Activated CD8-positive, alpha-beta memory T cell treated with anti-CD3 and anti-CD28 coated beads for 4 hours (primary cell): ENCODE measurements around the gene OR52K2.
"Not testable (repeated sequence)": the region's sequence is repeated elsewhere in the genome, so short reads cannot be mapped to it uniquely, and the experiment has no call there.

Source experiments
- DNase-seq, 2 donors: peaks; one replicate each; pipeline ENCODE4 v3.0.0-alpha.2; 2020; ENCODE audit warnings: low read depth in 2 of 2

Gene OR52K2

DNA sequence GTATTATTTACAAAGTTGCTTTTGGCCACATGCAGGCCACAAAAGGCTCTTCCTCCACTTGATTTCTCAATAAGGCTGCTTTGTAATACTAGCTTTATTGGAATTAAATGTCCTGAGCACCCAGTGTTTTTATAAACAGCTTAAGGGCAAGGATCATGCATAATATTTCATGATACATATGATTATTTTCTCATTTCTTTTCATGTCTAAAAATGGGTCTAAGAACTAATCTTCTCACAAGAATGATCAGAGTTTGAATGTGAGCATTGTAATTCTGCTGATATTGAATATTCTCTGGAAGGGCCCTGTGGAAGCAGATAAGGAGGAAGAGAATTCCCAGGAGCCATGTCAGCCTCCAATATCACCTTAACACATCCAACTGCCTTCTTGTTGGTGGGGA is at the start of gene OR52K2:
Gene OR52K2 (plus strand): TSS at position 301 of the 400 bp plus-strand sequence. CDS start 45 bp downstream, at position 346.
- DNase-seq: no peak

DNA sequence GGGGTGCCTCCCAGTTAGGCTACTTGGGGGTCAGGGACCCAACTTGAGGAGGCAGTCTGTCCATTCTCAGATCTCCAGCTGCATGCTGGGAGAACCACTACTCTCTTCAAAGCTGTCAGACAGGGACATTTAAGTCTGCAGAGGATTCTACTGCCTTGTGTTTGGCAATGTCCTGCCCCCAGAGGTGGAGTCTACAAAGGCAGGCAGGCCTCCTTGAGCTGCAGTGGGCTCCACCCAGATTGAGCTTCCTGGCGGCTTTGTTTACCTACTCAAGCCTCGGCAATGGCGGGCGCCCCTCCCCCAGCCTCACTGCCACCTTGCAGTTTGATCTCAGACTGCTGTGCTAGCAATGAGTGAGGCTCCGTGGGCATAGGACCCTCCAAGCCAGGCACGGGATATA is 42.9 kb upstream of the OR52K2 start:
- DNase-seq: not testable (repeated sequence)

DNA sequence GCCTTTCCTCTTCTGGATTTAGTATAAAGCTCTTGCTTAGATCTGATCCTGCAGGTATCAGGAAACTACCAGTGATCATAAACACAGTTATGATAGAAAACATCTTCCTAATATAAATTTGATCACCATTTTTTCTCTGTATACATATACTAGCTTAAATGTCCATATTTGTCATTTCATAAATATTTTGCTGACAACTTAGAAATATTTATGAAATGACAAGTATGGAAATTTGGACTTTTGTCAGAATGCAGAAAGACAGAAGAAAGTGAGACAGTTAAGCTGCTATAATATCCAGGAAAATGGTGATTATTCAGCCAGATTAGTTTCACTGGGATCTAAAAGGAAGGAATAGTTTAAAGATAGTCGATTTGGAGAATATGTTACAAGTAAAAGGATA is 32.8 kb upstream of the OR52K2 start:
- DNase-seq: no peak

DNA sequence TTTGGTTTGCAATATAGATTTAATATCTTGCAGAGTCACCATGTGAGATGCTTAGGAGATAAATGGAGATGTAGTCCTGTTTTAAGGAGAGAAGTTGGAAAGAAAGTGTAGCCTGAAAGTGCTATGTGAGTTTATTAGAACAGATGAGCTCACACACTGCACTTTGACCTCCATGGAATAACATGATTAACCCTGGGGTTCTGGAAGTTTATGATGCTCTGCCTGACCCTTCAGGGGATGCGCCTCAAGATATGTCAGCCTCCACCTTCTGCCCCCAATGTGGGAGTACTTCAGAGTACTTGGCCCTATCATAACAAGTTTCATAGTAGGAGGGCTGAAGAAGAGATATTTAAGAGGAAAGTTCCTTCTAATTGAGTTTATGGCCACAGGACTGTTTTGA is 32.3 kb upstream of the OR52K2 start:
- DNase-seq: no peak

DNA sequence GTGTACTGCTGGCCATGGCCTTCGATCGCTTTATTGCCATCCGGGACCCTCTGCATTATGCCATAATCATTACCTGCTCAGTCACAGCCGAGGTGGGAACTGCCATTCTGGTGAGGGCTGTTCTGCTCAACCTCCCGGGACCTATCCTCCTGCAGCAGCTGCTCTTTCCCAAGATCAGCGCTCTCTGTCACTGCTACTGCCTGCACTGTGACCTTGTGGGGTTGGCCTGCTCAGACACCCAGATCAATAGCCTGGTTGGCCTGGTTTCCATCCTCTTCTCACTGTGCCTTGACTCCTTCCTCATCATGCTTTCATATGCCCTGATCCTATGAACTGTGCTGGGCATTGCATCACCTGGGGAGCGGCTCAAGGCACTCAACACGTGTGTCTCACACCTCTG is 30.7 kb upstream of the OR52K2 start:
- no peak for DNase-seq

DNA sequence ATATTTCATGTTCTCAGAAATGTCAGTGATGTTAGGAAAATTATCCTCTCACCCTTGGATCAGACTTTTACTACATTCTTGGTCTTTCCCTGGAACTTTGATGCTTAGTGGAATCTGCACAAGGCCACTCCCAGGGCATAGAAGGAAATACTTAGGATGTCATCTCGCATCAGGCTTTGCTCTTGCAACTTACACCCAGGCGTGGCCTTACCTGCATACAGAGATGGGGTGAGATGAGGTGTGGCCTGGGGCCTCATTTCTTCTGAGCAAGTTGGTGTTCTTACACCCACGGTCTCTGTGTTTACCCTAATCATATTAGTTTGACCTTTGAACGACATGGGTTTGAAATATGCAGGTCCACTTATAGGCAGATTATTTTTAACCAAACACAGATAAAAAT is 19.0 kb upstream of the OR52K2 start:
- no peak for DNase-seq

DNA sequence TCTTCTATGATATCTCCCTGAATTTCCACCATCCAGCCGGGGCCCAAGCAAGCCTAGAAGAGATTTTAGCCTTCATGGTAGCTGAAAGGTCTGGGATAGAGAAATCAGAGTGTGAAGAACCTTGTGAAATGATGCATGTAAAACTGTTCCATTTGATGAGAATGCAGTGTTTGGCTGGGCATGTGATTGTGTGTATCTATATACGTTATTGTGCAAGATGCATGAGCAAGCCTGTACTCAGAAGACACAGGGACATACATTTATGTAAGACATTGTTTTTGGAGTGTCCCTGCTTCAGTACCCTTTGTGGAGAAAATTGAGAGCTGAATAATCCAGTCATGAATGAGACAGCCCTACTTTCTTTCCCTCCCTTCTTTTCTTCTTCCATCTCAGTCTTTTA is 15.2 kb upstream of the OR52K2 start:
- no peak for DNase-seq

DNA sequence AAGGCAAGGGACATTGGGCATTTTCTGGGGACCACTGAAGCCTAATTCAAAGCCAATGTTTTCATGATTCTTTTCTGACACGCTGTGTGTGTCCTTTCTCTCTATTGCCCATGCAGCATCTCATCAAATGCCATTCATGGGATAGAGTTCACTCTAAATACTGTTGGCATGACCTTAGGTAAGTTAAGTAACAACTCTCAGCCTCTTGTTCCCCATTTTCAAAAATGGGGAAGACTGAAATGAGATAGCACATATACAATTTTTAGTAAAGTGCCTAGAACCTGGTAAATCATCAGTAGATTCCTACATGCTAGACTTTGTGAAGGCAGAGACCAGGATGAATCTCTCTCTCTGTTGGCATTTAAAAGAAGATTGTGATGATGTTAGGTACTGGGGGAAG is 12.7 kb upstream of the OR52K2 start:
- no peak for DNase-seq

DNA sequence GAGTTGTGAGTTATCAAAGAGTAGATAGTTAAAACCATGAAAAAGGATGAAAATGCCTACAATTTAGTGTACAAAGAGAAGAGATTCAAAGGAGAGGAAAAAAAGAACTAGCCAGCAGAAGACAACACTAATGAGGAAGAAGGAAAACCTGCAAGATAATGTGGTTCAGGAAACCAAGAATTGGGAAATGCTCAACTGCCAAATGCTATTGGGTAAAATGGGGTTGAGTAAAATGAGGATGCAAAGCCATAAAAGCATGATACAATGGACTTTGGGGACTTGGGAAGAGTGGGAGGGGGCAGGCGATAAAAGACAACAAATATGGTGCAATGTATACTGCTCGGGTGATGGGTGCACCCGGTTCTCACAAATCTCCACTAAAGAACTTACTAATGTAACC is 7.6 kb upstream of the OR52K2 start:
- no peak for DNase-seq

DNA sequence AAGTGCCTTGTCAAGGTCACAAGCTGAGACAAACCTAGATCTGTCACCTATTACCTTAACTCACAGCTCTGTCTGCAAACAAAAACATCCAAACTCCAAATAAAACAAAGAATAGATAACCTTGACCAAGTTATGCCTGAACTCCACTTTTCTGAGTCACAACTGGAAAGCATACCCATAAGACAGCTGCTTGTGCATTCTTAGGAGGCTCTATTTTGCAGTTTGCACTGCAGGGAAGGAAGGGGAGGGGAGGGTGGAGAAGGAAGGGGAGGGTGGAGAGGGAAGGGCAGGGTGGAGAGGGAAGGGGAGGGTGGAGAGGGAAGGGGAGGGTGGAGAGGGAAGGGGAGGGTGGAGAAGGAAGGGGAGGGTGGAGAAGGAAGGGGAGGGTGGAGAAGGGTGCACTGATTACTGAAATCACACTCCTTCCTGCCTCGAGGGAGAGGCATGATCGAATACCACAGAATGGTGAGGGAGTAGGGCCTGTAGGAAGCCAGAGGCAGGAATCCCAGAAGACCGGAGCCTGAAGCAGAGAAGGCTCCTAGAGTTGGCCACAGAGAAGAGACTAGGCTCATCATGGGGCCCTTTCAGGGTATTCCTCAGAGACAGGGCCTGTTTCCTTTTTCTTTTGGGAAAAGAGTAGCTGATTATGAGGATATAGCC is 5.7 kb upstream of the OR52K2 start:
- DNase-seq: no peak

DNA sequence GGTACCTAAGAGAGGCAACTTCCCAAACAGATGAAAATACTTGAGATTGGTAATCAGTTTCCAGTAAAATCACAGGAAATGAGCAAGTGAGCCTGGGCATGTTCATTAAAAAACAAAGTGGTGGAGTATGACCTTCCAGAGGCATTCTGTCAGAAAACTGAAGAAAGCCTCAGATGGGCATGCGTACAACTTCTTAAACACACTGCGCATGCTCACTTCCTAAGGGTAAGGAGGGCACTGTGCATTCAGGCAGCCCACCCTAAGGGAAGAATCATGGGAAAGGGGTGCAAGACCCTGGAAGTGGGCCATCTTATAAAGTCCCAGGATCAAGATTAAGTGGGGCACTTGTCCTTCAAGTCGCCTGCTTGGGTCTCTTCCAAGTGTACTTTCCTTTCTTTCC is 4.0 kb downstream of the OR52K2 start:
- DNase-seq: no peak

DNA sequence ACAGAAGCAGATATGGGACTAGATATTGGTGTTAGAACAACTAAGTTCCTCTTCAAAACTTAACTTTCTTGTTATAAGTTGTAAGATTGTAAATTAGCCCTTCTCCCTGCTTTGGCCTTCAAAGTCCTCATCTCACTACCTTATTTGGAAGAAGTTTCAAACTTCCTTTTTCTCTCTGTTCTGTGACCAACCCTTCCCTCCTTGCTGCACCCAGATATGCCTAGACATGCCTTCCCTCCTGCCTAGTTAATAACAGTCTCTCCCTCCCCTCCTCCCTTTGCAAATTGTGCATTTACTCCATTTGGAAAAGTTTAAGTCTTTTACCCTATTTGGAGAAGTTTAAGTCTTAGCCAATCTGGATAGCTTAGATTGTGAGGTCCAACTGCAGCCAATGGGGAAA is 4.9 kb downstream of the OR52K2 start:
- no peak for DNase-seq

DNA sequence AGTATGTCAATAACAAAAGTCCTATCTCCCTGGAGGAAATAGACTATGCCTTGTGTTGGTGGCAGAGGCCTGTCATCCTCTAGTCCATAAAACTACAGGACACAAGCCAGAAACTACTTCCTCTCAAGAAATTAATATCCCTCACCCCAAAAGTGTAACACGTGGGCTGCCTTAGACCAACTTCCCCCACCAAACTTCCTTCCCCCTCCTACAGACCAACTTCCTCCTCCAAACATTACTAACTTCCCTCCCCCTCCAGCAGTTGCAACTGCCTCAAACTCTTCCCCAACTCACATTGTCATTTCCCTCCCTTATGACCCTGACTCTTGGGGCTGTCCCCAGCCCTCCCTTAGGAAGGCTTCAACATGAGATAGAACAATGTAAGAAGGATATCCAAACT is 6.3 kb downstream of the OR52K2 start:
- DNase-seq: no peak

DNA sequence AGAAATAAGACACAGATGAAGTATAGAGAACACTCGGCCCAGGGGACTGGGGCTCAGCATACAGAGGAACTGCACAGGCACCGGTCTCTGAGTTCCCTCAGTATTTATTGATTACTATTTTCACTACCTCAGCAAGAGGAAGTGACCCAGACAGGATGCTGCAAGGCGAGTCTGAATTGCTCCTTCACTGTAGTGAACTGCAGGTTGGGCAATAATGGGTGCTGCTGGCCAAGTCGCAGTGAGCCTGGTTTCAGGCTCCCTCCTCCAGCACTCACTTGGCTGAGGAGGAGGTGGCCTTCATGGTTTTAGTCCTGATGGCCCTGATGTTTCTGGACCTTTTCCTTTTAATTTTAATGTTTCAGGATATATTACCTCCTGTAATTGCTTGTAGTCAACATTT is 10.4 kb downstream of the OR52K2 start:
- DNase-seq: no peak

DNA sequence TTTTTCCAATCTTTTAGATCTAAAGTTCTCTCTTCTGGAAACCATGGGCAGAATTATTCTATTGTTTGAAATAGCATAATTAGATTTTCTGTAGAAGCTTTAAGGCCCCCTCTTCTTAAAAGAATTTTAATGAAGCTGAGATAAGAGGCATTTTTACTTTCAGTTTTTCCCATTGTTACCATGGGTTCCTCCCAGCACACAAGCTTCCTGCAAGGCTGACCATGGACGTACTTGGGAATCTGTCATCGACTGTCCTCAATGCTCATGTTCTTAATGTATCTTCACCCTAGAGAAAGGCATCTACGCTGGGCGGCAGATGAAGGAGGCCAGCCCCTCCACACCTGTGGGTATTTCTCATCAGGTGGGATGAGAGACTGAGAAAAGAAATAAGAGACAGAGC is 11.1 kb downstream of the OR52K2 start:
- no peak for DNase-seq

DNA sequence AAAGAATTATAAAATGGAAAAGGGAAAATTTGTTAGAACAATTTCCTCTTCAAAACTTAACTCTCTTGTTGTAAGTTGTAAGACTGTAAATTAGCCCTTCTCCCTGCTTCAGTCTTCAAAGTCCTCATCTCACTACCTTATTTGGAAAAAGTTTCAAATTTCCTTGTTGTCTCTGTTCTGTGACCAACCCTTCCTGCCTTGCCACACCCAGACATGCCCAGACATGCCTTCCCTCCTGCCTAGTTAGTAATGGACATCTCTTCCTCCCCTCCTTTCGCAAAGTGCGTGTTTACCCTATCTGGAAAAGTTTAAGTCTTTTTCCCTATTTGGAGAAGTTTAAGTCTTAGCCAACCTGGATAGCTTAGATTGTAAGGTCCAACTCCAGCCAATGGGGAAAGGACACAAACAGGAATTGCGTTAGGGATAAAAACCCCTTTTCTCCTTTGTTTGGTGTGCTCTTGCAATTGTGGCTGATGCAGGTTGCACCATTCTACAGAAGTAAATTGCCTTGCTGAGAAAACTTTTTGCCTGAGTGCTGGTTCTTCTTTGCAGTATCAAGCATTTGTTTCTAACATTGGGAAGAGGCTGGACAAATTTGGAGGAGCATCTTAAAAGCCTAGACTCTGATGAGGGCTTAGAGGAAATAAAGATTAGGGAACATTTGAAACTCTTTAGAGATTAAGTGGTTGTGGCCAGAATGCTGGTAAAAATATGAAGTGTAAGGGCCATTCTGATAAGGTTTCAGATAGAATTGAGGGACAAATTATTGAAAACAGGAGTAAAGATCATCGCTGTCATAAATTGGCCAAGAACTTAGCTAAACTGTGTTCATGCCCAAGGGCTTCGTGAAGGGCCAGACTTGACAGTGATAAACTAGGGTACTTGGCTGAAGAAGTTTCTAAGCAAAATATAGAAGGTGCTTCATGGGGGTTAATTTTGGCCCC is 15.4 kb downstream of the OR52K2 start:
- DNase-seq: no peak

DNA sequence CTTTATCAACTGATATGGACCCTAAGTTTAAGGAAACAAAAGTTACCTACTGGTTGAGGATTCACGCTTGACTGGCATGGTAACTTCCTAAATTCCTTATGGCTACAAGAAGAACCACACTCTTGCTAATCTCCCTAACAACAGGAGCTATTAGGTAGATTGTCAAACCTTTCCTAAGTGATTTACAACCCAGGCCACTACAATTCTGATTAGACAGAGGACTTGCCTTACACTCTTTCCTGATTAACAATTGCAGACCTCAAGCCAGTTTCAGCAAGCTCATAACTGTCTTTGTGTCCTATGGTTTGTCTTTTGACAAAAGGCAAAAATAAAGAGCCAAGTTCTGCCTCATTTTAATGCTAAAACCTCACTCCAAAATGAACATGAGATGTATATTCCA is 16.3 kb downstream of the OR52K2 start:
- no peak for DNase-seq

DNA sequence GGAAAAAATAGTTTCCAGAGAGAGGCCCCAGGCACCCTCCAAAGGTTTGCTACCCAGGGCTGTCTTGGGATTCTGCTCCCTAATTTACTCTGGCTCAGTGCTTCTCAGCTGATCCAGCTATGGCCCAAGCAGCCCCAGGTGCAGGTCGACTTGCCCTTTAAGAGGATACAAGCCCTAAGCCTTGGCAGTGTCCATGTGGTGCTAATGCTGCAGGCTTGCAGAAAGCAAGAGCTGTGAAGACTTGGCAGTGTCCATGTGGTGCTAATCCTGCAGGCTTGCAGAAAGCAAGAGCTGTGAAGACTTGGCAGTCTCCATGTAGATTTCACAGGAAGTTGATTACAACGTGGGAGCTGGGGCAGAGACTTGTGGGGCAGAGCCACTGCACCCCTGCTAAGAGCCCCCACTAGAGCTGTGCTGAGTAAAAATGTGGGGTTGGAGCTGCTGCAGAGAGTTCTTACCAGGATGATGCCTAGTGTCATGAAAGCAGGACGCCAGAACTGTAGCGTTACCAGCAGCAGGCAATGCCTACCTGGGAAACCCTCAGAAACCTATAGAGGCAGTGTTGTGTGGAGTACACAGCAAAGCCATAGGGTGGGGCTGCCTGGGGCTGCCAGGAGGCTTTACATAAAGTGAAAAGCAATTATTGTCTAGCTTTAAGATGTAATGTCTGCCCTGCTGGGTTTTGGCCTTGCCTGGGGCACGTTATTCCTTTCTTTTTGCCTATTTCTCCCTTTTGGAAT is 17.2 kb downstream of the OR52K2 start:
- DNase-seq: no peak

DNA sequence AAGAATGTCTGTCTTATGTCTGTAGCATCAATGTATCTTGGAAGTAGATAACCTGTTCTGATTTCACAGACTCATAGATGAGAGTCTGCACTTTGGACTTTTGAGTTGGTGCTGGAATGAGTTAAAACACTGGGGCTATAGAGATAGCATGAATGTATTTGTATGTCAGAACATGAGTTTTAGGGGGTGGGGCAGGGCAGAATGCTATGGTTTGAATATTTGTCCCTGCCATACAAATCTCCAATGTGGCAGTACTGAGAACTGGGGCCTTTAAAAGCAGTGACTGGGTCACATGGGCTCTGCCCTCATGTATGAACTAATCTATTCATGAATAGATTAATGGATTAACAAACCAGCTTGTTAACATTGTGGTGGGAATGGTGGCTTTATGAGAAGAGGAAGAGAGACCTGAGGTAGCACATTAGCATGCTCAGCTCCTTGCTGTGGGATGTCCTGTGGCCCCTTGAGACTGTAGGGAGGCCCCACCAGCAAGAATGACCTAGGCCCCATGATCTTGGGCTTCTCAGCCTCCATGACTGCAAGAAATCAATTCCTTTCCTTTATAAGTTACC is 17.9 kb downstream of the OR52K2 start:
- DNase-seq: no peak

DNA sequence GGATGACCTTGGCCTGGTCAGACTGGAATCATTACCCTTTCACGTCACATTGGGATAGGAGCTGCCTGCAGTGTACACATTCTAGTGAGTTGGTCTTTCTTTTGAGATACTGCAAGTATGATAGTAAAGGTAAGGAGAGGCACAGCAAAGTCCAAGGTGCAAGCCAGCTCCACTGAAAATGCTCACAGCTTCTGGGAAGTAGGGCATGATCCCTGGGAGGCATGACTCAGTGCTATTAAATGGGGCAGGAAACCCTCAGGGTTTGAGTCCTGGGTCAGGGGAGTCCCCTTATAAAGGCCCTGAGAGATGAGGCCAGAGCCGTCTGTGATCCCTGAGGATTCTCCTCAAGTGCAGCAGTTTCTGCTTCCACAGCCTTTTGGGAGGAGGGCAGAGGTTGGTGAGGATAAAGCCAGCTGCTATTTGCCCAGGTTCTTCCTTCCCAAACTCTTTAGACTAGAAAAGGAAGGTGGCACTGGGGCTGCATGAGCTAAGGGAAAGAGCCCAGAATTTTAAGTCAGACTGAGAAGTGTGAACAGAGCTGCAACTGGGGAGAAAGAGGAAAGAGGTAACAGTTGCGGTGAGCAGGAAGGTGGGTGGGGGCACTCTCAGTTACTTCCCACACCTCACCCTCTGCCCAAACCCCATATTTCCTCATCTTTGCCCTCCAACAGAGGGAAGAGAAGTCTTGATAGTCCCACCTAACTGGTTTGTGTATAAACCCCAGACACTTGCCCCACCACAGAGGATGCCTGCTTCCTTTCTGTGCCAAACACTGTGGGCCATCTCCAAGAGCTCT is 18.9 kb downstream of the OR52K2 start:
- DNase-seq: no peak

DNA sequence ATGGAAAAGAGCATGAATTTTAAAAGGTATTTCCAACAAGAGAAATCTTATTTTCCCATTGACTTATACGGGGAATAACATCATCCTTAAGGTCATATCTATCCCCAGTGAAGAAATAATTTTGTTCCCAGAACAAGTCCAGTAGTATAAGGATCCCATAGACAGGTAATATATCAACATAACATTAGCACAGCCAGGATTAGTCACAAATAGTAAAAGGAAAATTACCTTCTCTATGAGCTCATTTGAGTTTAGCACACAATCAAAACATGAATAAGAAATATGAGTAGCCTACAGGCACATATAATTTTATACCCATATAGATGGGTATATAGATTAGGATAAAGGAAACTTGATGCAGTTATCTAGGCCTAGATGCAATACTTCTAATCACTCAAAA is 30.5 kb downstream of the OR52K2 start:
- no peak for DNase-seq
